Stimulated activated CD4-positive, alpha-beta T cell treated with anti-CD3 and anti-CD28 coated beads, TNF-alpha, amount 100 ng/mL, for 1 hour (primary cell): ENCODE results near the gene SNAPC4.

Source experiments
- DNase-seq, 3 donors: peaks; one replicate each; pipeline ENCODE4 v3.0.0-alpha.2; 2020; ENCODE audit warnings: low read depth in 3 of 3, low spot score in 1 of 3

Gene SNAPC4

DNA sequence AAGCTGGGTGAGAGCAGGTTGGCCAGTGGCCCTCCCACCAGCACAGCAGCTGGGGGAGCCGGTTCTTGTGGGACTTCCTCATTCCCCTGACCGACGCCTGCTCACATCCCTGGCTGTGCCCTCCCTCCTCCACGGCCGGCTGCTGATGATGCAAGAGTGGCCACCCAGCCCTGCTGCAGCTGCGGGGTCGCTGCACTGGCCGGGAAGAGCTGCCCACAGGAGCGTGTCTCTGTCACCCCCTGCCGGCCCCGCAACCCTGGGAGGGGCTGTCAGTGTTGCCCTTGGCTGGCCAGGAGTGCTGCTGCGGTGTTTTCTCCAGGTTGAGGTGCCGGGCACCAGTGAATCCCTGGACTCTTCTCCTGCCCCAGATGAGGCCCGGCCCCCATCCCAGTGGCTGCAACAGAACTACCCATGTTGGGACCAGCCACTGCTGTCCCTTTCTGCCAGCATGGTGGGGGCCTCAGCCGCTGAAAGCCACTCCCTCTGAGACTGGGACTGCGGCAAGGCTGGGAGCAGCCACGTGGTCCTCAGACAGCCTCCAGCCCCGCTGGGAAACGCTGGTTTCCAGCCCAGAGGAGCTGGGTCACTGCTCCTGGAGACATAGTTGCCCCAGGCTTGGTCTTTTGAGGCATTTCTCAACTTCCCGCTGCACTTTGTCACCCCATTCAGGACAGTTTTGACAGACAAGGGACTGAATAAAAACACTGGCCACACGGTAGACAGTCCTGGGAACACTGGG is 27.2 kb downstream of the SNAPC4 start:
- no peak for DNase-seq

DNA sequence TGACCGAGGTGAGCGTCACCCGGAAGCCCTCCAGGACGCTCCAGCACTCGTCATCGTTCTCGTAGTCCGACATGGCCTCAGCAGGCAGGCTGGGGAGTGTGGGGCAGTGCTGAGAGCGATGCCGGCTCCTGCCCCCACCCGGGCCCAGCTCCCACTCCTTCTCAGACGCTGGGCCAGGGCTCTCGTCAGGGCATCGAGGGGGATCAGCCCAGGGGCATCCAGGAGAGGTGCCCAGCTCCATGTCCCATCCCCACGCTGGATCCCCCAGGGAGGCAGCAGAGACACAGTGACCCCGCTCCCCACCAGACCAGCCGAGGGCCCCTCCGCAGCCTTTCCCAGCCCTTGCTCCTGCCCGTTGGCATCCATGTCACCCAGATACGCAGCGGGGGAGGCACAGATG is 28.0 kb downstream of the SNAPC4 start:
- DNase-seq = no peak

DNA sequence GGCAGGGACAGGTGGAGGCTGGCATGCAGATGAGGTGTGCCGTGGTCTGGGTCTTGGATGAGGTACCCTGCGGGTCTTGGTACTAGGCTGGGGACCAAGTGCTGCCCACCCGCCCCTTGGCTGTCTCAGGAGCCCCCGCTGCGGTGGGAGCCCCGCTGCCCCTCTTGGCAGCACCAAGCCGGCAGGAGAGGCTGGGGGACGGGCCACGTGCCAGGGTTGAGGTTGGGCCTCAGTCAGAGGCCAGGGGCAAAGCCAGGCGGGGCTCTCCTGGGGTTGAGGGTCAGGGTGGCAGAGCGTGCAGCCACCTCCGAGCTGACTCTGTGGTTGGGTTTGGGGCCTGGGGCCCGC is 28.5 kb downstream of the SNAPC4 start:
- DNase-seq = no peak

DNA sequence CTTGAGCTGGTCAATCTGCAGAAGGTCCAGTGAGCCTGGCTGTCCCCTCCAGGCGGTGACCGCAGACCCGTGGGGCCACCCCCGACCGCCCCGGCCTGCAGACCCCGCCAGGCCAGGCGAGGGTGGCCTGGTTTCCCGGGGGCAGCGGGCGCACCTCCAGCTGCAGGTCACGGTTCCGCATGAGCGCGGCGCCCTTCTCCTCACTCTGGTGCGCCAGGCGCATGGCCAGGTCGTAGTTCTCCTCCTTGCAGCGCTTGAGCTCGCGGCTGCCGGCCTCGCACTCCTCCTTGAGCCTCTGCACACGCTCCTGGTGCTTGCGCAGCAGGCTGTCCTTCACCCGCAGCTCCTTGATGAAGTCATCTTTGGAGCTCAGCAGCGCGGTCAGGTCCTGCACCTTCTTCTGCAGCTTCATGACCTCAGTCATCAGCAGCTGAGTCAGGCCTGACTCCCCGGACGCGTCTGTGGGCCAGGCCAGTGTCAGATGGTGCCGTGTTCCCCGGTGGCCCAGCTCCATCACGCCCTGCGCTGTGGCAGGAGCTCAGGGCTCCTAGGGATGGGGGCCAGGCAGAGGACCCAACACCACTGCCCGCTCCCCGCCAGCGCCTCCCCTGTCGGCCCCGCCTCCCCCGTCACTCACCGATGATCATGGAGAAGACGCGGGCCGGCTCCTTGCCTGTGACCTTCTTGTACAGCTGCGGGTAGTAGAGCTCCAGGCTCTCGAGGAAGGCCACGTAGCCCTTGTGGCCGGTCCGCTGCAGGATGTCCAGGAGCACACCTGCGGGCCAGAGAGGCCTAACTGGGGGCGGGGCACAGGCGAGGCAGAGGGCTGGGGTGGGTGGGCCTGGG is 29.1 kb downstream of the SNAPC4 start:
- DNase-seq = no peak

DNA sequence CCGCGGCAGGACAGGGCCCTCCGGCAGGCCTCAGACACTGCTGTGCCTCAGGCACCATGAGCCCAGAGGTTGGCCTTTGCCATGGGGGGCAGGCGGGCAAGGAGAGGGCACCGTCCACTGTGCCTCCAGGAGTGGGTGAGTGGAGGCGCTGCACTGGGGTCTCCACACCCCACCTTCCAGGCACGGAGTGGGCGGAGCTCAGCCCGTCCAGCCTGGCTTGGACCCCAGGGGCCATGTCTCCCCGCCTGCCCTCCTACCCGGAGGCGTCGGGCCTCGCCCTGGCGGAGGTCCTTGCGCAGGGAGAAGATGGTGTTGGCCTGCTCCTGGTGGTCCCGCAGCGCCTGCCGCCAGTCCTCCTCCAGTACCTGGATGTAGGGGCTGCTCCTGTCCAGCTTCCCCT is 29.9 kb downstream of the SNAPC4 start:
- DNase-seq = no peak

DNA sequence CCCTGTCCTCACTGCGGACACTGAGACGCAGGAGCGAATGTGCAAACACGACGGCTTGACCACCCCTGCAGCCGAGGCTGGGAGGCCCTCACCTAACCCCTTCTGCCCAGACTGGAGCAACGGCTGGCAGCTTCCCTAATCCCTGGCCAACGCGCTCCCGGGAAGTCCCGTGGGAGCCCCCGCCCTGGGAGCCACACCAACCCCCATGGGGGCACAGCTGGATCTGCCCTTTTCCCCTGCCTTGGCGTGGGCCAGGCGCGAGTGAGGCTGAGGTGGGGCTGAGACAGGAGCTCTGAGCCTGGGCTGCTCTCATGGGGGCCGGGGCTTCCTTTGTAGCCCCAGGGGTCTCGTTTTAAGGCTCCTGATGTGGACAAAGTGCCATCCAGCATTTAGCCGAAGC is 31.8 kb downstream of the SNAPC4 start:
- no peak for DNase-seq

DNA sequence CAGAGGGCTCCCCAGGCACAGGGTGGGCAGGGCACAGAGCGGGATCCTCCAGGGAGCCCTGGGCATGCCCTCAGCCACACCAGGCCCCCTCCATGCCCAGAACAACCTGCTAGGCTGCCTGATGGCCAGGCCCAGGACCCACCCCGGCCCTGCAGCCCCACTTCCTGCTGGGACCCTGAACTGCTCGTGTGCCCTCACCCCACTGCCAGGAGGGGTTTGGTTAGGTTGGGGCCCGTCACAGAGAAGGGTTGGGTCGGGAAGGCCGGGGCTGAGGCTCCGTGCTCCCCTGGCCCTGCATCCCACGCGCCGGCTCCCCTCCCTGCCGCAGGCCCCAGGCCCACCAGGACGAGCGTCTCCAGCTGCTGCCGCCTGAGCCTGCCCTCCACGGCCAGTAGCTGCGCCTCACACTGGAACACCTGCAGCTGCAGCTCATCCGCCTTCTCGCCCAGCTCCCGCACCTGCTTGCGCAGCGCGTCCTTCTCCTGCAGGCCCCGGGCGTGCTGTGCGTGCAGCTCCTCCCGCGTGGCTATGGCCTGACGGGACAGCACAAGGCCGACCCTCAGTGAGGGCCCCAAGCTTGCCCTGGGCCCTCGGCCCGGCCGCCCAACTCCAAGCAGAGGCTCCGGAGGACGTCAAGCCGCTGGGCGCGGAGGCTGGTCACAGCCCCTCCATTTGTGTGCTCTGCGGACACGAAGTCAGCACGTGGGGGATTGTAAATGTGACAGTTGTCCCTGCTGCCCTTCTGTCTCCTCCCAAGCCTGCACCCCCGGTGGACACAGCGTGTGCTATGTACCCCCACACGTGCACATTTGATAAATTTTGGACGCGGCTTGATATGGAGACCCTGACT is 32.4 kb downstream of the SNAPC4 start:
- DNase-seq = no peak

DNA sequence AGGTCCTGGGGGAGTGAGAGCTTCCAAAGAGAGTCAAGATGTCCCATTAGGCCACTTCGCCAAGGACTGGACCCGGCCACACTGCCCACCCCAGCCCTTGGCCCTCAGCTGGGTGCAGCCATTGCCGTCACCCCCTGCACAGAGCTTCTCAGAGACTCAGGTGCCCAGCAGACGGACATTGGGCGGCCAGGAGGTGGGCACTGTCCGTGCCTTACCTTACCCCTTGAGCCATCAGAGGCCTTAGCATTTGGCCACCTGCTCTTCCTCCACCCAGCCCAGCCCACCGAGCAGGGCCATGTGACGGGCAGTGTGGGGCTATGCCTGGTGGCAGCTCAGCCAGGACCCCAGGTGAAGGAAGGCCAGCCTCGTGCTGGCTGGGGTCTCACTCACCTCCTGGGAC is 33.1 kb downstream of the SNAPC4 start:
- no peak for DNase-seq

DNA sequence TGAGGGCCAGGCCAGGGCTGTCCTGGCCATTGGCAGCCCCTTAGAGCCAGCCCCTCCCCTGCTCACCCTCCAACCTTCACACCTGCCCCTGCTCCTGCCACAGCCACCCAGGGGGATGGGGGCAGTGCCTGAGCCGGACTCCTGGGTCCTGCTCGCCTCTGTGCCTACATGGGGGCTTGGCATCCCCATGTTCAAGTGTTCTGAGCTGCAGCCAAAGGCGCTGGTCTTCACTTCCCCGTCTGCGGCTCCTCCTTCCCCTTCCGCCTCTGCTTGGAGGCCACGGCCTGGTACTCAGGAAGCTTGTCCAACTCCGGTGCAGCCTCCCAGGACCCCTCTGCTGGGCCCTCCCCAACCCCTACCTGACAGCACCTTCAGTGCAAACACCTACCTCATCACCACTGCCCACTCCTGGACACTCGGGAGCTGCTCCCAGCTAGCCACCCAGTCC is 34.2 kb downstream of the SNAPC4 start:
- DNase-seq = no peak

DNA sequence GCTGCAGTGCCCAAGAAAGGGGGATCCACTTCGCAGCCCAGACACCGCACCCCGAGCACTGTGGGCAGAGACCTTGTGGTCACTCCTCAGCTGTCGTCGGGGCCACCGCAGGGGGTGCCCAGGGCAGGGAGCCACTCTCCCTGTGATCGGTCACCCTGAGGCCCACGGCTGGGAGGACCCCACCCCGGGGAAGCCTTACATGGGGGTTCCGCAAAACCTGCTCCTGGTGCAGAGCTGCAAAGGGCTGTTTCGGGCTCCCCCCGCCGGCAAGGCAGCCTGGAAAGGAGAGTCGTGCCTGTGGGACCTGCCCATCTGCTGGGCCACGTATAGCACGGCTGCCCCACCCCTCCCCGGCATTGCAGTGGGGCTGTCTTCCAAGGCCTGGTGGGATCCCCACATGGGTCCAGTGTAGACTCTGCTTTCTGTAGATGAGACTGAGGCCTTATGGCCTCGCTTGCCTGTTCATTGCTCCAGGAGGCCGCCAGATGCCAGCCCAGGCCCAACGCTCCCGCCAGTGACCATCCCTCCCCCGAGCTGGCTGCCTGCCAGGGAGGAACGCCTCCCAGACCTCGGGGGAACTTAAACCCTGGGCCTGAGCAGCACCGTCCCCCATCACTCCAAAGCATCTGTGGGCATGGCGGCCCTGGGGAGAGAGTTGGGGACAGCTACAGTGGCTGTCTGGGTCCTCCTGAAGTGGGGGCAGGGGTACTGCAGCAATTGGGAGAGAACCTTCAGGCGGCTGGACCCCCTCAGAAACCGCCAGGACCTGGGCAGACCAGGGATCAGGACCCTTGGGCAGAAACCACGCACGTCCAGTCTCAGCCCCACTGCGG is 34.8 kb downstream of the SNAPC4 start:
- no peak for DNase-seq

DNA sequence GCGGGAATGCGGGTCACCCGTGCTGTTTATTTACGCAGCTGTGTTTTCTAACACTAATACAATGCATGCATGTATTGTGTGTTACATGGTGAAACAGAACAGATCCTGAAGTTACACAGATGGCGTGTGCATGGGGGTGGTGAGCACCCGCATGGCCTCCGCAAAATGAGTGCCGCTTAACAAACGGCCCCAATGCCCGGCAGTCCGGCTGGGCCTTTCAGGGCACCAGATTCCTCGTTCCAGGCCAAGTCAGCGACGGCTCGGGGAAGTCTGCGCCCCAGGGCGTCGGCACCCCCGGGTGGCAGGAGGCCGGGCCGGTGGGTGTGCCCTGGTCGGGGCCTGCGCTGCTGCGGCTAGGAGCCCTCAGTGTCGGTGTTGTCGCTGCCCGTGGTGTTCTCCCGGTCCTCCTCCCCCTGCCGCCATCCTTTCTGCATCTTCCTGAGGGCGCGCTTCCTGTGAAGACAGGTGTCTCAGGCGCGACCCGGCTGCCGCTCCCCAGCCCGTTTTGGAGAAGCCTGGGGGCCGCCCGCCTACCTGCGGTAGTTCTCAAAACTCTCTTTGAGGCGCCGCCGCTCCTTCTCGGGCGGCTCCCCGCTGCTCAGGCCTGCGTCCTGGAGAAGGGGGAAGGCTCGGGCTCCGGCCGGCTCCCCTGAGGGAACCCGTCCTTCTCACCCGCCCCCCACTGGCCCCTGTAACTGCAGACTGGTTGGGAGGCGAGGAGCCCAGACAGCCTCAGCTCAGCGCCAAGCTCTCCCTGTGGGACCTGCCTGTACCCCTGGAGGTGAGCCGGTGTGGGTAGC is 35.8 kb downstream of the SNAPC4 start:
- DNase-seq = no peak

DNA sequence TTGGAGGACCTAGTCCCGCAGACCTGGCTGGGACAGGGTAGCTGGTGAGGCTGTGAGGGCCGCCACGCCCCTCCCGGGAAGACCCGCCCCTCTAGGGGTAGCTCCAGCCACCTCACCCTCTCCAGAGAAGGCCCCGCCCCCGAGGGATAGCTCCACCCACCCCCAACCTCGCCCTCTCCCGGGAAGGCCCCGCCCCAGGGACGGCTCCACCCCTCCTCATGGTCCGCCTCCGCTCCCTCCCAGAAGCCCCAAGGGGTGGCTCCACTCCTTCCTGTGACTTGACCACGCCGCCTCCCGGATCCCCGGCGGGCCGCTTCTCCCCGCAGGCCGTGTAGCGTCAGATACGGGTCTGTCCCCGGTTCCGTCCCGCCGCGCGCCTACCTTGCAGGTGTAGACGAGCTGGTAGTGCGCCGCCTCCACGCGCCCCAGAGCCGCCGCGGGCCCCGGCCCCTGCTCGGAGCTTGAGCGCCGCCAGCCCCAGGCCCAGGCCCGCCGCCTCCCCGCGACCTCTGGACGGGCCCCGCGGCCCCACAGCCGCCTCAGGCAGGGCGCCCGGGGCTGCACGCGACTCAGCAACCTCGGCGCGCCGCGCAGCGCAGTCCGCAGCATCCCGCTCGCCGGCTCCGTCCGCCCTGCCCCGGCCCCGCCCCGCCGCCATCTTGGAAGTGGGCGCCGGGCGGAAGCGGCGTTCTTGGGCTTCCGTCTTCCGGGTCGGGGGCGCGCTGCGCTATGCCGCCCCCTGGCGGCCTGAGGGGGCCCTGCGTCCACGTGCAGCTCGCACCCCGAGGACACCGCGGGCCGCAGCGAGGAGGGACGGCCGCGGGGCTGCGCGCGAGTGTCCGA is 36.6 kb downstream of the SNAPC4 start, which contains the start of gene DNLZ:
DNLZ (minus strand) TSS at position 639 of the 843 bp plus-strand sequence; CDS start at position 609, 30 bp downstream.
- peak; percentile 84 to 97 (median 86) for DNase-seq

DNA sequence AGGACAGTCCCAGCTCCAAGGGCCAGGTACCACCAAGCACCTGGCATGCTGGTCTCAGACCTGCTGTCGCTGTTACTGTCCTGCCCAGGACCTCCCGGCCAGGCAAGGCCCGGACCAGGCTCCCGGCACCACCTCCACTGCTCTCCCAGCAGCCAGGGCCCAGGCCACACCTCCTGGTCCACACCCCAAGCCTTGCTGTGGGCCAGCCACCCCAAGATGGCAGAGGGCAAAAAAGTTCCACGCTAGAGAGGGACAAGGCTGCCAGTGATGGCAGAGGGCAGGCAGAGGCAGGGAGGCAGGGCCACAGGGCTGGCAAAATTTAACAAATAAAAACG is 37.6 kb downstream of the SNAPC4 start:
- DNase-seq = no peak

DNA sequence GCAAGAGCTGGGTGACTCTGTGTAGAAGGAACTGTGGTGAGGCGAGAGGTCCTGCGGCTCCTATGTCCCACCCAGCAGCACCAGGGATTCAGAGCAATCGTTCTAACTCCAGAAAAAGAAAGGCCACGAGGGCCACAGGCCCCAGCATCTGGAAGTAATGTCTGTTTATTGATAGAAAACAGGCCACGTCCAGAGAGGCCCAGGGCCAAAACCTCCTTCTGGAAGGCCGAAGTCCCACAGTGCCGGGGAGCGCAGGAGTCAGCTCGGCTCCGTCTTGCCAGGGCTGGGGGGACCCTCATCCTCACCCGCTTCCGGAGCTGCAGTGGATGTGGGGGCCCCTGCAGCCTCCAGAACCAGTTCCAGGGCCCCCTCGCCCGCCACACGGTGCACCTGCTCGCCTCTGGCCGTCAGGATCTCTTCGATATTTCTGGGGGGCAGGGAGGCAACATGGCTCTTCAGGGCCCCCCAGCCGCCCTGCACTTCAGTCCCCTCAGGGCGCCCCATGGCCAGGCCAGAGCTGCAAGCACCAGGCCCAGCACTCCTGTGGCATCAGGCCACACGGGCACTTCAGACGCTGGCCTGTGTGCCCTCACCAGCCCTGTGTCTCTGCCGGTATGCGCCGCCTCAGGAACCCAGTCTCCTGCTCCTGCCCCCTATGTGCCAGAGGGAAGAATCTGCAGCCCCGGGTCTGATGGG is 38.1 kb downstream of the SNAPC4 start:
- no peak for DNase-seq

DNA sequence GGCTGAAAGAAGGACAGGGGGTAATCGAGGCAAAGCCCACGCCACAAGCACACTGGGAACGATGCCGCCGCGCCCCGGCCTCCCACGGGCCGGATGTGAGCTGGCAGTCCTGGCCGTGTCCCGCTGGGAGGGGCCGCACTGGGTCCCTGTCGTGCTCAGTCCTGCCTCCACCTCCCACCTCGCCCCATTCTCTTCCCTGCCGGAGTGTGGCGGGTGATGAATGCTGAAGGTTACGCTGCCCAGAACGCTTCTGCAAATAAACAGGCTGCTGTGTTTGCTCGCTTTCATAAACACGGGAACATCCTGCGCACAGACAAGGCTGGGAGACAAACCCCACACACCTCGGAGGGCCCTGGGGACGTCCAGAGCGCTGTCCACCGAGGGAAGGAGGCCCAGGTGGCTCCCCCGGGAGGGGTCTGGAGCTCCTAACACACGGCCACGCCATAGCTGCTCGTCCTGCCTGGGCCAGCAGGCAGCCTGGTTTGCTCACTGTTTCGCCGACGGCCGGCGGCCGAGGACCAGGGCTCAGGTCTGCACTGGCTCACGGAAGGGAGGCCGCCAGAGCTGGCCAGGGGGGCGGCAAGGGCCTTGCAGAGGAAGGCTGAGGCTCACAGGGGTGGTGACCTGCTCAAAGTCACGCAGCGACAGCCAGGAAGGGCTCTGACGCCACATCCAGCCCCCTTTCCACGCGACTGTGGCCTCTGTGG is 38.8 kb downstream of the SNAPC4 start:
- DNase-seq = no peak

DNA sequence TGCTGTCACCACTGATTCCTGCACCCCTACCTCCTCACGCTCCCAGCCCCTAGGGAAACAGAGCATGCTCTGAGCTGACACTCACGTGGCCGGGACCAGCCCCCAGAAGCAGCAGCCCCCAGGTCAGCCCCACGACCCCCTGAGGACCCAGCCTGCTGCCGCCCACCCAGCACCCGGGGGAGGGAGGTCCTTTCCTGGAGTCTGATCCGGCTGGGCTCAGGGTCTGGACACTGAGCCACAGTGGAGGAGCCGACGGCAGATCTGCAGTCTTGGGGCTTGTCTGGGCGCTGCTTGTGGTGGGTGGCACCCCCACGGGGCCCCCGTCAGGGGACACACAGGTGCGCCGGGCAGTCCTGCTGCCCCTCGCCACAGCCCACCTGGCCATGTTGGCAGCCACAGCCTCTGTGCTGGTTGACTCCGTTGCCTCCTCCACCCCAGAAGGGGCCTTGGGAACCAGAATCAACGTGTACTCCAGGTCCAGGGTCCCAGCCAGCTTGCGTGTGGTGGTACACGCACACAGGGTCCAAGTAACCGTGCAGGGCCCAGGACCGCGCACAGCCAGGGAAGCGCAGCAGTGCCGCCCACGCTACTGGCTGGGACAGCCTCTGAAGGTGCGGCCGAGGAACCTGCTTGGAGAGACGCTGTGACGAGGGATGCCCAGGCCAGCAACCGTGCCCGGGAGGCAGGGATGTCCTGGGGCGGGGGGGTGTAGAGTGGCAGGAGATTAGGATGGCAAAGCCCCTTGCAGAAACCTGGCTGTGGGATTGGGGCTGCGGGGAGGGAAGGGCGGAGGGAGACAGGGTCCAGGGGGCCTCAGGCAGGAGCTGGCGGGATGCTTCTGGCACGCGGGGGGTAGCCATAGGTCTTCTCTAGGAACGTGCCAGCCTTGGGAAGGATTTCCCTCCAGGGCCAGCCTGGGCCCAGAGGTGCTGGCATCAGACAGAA is 39.9 kb downstream of the SNAPC4 start:
- DNase-seq = no peak

DNA sequence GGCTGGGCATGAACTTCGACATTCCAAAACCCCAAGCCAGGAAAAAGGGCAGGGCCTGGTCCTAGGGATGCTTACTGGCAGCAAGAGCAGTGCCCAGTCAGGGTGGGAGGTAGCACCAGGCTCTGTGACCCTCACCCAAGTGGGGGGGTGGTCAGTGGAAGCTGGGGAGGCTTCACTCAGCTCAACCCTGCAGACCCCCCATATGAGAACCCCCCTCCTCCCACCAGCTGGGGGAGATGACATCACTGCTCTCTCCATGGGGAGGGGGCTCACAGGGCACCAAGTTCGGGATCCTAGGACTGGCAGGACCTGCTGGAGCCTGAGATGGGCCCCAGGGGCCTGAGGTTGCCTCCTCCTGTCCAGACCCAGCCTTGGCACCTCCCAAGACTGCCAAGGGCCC is 41.1 kb downstream of the SNAPC4 start:
- DNase-seq = no peak
